Measurements from ENCODE around the gene IGF2R.

- no peak for TF ChIP-seq CTCF (IDR thresholded peaks at IDR 0.05)
- no peak for TF ChIP-seq EZH2 (IDR thresholded peaks at IDR 0.05; ENCODE audit: borderline replicate concordance, insufficient read depth, low read depth, low read length, poor library complexity, severe bottlenecking)
Measured at GRCh38 chr6:159978291-159979135, 9.6 kb downstream of the IGF2R start.
